ENCODE measurements around the gene KIAA0825.

The KIAA0825 gene

DNA sequence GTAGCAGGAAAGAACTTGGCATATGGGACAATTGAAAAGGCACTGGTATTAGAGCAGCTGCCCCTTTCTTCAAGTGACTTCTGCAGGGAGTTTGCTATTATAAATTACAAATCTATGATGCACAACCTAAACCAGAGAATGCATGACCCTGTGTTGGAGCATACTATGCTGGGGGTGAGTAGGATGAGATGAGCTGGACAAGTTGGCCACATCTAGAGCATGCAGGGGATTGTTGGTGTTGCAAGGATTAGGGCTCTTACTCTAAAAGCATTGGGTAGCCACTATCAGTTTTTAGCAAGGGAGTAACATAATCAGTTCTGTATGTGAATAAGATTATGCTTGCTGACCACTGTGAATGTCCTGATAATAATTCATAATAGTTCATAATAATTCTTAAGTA is 186.7 kb downstream of the KIAA0825 start:
- no peak for DNase-seq (ENCODE audit: low read depth)

DNA sequence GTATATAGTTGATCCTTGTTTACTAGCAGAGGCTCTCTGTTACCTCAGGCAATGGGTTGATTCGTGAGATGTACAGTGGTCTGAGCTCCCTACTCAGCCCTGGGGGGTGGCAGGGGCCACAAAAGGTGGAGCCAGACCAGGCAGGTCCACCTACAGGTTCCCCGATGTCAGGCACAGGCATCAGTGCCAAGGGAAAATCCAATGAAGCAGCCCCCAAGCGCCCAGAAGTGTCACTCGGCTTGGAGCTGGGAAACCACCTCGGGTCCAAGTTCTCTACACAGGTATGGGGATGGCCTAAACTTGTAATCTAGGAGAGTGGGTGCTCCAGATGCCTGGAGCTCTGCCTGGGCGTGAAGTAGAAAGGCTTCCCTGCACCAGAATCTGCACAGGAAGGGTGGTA is 188.8 kb downstream of the KIAA0825 start:
- no peak for DNase-seq (ENCODE audit: low read depth)

GRCh38 chr5:94425396-94425795 is 193.0 kb downstream of the KIAA0825 start:
- DNase-seq (ENCODE audit: low read depth): no peak

DNA sequence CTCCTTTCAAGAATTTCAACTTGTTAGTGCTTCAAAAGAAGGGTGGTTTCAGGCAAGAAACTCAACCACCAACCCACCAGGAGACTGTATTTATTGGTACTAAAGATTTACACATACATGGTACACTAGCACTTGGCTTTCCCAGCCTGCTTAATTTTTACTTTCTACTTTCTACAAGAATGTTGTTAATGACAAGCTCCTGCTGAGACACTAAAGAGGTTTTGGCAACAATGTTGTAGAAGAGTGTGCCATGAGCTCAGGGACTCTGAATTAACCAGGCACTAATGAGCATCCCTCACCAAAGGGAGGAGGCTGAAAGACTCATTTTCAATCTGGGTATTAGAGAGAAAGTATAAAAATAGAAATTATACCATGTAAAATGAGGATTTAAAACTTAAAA is 195.0 kb downstream of the KIAA0825 start:
- DNase-seq (ENCODE audit: low read depth): no peak

DNA sequence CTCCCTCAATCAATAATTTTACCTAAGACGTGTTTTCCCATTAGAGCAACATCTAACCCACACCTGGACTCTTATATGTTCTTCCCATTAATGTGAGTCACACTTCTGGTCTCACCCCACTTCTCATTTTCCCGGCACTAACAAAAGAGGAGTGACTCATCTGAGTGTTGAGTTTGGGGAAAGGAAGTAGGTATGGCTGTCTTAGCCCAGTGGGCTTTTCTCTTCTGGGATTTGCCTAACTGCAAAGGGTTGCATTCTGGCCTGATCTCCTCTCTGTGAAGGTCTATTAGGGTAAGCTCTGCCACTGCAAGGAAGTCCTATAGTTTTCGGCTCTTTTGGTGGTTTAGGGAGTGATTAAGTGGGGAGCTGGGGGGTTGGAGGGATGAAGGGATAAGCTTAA is 195.6 kb downstream of the KIAA0825 start:
- no peak for DNase-seq (ENCODE audit: low read depth)

- no peak for DNase-seq (ENCODE audit: low read depth)
These were observed 197.5 kb downstream of the KIAA0825 start for GRCh38 chr5:94420885-94421284.

- DNase-seq (ENCODE audit: low read depth): no peak
These were observed 202.6 kb downstream of the KIAA0825 start for GRCh38 chr5:94415798-94416197.

DNA sequence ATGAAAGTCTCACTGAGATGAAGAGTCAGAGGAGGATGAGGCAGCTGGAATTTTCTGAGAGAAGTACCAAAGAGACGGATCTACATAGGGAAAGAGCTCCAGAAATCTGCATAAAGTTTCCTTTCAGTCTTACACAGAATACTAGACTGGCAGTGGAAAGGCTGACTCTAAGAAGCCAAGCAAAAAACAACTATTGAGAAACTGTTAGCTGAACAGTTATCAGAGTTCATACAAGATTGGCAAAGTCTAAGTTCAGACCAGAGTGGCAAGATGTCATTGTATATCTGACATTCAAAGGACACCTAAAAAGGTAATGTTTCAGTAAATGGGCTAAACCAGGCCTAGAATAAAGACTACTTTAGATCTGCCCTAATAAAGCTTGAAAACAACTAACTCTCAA is 209.0 kb downstream of the KIAA0825 start:
- no peak for DNase-seq (ENCODE audit: low read depth)

GRCh38 chr5:94407023-94407422 is 211.4 kb downstream of the KIAA0825 start:
- no peak for DNase-seq (ENCODE audit: low read depth)

DNA sequence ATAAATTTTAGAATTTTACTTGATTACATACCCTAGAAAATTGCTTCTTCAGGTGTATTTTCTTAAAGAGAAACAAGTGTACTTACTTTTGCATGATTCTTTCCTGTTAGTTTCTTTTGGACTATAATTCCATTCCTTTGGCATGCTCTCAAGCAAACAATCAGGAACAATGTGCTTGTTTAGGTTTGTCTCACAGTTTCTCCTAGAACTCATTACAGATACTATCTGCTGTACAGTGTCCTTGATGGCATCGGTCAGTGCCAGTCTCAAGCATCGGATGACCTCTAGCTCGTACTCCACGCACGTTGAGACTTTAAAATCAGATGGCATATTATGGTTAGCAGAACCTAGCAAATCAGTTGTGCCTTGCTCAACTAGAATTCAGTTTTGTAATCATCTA is 214.9 kb downstream of the KIAA0825 start:
- DNase-seq (ENCODE audit: low read depth): no peak

DNA sequence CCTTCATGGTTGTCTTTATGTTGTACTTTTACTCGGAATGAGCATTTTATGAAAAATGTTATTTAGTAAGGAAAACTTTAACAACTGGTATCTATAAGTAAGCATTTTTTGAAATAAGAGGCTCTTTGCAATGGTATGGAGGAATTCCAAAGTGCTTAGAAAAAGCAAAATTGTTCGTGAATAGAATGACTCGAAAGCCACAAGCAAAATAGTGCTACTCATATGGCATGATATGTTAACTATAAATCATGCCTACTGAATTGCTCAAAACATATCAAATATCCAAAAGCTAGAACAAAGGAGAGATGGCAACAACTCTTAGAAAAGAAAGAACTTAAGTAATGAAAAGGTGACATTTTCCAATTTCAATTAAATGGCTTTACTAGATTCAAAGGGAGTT is 216.3 kb downstream of the KIAA0825 start:
- no peak for DNase-seq (ENCODE audit: low read depth)

DNA sequence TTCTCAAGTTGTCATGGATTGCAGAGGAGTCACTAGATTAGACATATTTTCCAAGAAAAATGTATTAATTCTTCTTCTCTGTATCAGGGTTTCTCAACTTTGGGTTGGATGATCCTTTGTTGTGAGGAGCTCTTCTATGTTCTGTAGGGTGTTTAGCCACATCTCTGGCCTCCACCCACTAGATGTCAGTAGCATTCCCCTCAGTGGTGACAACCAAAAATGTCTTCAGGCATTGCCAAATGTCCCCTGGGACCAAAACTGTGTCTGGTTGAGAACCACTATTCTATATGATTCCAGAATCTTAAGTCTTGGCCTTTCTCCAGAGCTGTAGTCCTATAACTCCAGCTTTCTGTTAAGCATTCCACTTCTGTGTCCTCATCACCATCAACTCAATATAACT is 220.9 kb downstream of the KIAA0825 start:
- DNase-seq (ENCODE audit: low read depth): no peak

GRCh38 chr5:94396687-94397086 is 221.7 kb downstream of the KIAA0825 start:
- DNase-seq (ENCODE audit: low read depth): no peak

DNA sequence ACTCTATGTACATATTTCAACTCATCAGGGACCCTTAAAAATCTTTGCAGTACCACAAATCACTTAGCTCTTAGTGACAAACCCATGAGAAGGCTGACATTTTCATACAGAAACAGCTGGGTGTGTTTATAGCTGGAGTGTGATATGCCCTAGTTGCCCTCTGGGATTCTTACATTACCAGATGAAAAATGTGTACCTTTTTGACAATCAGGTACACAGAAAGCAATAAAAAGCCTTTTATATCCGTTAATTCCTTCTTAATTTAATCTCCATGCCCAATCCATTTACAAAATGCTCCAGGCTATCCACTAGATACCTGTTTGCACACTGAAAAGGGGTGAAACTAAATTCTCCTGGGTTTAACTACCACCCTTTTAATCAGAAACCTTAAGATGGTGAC is 222.9 kb downstream of the KIAA0825 start:
- DNase-seq (ENCODE audit: low read depth): no peak

DNA sequence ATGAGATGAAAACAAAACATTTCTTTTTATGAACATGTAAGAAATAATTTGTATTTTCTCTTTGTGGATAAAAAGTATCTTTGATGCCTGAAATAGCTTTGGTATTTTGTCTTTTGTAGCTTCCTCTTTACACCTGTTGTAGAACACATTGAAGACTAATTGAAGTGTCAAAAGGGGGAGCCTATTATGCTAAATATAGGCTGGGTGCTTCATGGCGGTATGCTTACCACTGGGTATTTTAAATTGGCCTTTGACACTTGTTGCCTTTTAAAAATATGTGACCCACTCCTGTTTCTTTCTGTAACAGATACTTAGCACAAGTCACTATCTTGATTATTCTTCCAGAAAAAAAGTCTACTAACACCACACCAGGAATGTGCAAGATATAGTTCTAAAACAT is 226.4 kb downstream of the KIAA0825 start:
- DNase-seq (ENCODE audit: low read depth): no peak

GRCh38 chr5:94389515-94389899 is 228.9 kb downstream of the KIAA0825 start:
- DNase-seq (ENCODE audit: low read depth): no peak

- no peak for DNase-seq (ENCODE audit: low read depth)
These were observed 229.5 kb downstream of the KIAA0825 start for GRCh38 chr5:94388773-94389514.

- no peak for DNase-seq (ENCODE audit: low read depth)
These were observed 232.6 kb downstream of the KIAA0825 start for GRCh38 chr5:94385767-94386166.

GRCh38 chr5:94378062-94378461 is 240.3 kb downstream of the KIAA0825 start:
- DNase-seq (ENCODE audit: low read depth): no peak

DNA sequence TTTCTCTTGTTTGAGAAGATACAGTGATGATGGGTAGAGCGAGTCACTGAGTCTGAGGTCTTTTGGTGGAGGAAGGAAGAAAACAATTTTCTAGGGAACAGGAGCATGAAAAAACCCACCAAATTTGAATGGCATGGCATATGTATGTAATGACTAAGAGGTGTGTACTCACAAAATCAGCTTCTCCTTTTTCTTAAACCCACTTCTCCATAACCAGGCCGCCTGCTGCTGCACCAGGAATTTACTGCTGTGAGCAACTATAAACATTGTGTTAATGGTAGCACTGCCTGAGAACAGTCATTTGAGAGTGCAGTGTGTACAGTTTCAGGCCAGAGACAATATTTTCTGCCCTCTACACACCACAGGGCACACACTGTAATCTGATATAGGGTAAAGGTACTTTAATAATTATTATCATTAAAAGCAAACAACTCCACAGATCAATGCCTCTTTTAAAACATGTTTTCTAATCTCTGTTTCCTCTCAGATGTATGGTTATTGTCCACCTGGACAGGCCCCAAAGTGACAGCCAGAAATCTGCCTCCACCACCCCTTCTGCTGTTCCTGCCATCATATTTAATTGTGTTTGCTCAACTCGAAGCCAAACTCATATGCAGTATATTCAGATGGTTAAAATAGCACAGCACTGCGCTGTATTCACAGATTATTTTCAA is 241.6 kb downstream of the KIAA0825 start:
- DNase-seq (ENCODE audit: low read depth): no peak

- no peak for DNase-seq (ENCODE audit: low read depth)
These were observed 242.6 kb downstream of the KIAA0825 start for GRCh38 chr5:94375801-94376200.

DNA sequence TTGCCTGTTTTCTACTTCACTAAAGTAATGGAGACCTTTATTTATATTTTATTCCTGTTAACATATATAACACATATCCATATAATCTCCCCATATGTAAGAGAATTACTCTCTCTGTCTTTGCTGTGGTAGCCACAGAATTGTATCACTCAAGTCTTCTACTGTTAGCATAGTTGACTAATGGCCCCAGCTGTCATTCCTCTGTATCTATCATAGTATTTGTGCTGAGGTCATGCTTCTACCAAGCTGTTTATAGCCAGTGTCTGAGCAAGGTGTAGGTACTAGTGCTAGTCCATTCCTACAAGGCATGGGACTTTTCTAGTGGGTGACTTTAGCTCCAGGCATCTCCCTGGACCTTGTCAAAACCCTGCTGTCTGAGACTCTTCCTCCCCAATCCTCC is 244.1 kb downstream of the KIAA0825 start:
- DNase-seq (ENCODE audit: low read depth): no peak

DNA sequence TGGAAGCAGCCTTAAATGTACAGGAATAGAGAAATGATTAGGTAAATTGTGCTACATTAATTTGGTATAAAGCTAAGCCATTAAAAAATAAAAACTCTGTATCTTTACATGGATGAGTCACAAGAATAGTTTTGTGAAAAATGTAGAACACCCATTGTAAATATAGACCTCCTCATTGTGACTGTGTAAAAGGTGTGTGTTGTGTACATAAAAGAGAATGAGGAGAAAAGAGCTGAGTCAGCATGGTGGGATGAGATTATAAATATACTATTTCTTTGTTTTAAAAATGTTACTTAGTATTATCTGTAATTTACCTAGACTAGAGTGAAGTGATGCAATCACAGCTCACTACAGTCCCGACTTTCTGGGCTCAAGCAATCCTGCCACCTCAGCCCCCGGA is 250.5 kb downstream of the KIAA0825 start:
- no peak for DNase-seq (ENCODE audit: low read depth)

DNA sequence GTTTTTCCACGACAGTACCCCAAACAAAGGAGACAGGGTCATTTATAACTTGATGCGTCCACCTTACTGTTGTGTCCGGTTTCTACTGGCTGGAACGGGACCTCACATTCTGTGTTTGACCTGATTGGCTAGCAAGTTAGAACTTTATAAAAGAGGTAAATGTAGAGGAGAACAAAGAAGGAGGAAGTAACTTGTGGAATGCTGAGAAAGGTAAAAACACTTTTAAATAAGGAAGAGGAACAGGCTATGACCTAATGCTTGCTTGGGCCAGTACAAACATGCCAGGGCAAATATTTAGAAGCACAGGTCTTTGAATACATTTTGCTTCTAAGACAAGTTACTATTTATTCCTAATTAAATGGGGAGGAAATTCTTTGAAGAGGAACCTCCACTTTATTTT is 251.6 kb downstream of the KIAA0825 start:
- DNase-seq (ENCODE audit: low read depth): no peak
